ENCODE measurements around the gene CASP5.

The CASP5 gene

DNA sequence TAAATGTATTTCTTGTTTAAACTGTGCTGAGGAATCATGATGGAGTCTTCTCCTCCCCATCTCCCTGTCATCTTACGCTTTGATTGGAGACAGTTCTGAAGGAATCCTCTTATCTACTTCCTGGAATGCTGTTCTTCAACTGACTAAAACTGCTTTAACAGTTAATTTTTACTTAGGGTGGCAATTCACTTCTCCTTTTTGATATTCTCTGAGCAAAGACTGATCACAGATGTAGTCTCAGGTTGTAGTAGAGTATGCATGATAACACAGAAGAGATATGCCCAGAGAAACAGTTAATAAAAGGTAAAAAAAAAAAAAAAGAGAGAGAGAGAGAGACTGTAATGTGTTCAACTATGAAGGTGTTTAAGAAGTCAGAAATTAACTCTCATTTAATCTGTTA is 1.4 kb upstream of the CASP5 start:
- no peak overlapping the region for H3K9ac ChIP-seq (ENCODE audit: low read length)
- H3K27me3 ChIP-seq (ENCODE audit: control insufficient read depth, insufficient read depth, low read length) = no peaks in the 10 kb centered on the region
- H3K4me1 ChIP-seq (ENCODE audit: control insufficient read depth, insufficient read depth, low read length) = no peaks in the 10 kb centered on the region
- no peak overlapping the region for H3K27ac ChIP-seq (ENCODE audit: low read depth, low read length)
- peaks cover under 1% of the 10 kb centered on the region for H3K36me3 ChIP-seq (ENCODE audit: control insufficient read depth, insufficient read depth, low read length)
- no peak overlapping the region for H3K4me3 ChIP-seq (ENCODE audit: low read length)

DNA sequence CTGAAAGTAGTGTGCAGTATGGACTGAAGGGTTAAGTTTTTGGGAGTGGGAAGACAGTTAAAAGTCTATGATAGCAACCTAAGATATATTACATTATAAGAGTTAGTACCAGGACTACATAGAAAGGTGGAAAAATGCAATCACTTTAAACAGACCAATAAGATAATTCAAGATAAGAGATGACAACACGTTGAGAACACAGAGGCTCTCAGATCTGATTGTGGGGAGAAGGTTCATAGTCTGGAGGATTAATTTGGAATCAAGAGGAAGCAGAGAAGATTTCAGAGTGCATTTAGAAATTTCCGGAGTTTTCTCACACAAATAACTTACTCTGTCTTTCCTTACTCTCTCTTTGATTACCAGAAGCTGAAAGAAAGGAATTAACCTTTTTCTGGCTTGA is 441 bp downstream of the CASP5 start:
- Histone ChIP-seq H3K36me3 (ENCODE audit: control insufficient read depth, insufficient read depth, low read length) (no peaks in the 10 kb centered on the region), H3K27ac (ENCODE audit: low read depth, low read length) (no peak overlapping the region), H3K9ac (ENCODE audit: low read length) (no peak overlapping the region), H3K4me1 (ENCODE audit: control insufficient read depth, insufficient read depth, low read length) (no peaks in the 10 kb centered on the region), H3K27me3 (ENCODE audit: control insufficient read depth, insufficient read depth, low read length) (no peaks in the 10 kb centered on the region), H3K4me3 (ENCODE audit: low read length) (no peak overlapping the region)

DNA sequence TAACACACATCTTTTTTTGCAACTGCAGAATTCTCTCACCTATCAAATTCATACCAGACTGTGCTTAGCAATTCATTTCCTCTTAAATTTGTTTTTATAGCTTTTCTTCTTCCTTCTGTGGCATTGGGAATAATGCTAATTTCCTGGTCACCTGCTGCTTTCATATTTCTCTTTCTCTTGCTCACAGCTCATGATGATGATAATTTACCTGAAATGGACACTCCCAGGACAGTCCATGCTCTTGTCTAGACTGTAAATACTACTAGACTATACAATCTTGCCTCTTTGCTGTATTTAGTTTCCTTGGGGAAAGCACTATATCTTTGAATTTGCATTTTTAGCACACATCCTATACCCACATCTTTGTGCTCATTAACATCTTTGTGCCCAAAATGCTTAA is 15.5 kb downstream of the CASP5 start:
- Histone ChIP-seq H3K27me3 (ENCODE audit: control insufficient read depth, insufficient read depth, low read length) (no peaks in the 10 kb centered on the region), H3K9ac (ENCODE audit: low read length) (no peak overlapping the region), H3K27ac (ENCODE audit: low read depth, low read length) (no peak overlapping the region), H3K4me3 (ENCODE audit: low read length) (no peak overlapping the region), H3K4me1 (ENCODE audit: control insufficient read depth, insufficient read depth, low read length) (no peaks in the 10 kb centered on the region), H3K36me3 (ENCODE audit: control insufficient read depth, insufficient read depth, low read length) (no peaks in the 10 kb centered on the region)

DNA sequence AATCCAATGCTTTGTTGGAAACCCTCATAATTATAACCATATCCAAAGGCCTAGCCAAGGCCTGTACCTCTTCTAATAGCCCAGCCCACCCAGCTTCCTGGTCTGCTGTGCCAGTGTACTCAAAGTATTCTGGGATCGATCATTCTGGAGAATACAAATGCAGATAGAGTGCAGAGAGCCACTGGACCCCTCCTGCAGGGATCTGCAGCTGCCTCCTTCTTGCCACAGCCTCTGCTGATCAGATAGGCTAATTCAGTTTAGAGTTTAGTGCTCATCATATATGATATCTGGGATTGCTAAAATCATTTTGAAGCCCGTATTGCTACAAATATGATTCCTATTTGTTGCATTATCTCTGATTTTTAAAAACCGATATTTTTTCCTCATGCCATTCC is 17.5 kb downstream of the CASP5 start:
- Histone ChIP-seq H3K9ac (ENCODE audit: low read length) (no peak overlapping the region), H3K27ac (ENCODE audit: low read depth, low read length) (no peak overlapping the region), H3K27me3 (ENCODE audit: control insufficient read depth, insufficient read depth, low read length) (no peaks in the 10 kb centered on the region), H3K36me3 (ENCODE audit: control insufficient read depth, insufficient read depth, low read length) (no peaks in the 10 kb centered on the region), H3K4me1 (ENCODE audit: control insufficient read depth, insufficient read depth, low read length) (no peaks in the 10 kb centered on the region), H3K4me3 (ENCODE audit: low read length) (no peak overlapping the region)

DNA sequence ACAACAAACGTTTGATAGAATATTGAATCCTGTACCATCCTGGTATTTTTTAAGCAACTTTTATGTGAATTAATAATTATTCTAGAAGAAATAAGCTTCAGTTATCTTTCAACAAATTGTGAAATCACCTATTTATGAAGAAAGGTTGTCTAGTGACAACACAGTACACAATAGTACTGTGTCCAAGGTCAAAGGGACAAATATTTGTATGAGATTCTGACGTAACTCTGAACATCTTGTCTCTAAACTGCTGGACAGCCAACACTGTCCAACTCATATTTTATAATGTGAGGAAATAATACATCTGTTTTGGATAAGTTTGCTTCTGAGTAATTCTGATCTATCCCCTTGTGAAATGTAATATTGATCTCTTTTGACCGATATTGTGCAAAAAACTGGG is 18.9 kb downstream of the CASP5 start:
- Histone ChIP-seq H3K4me1 (ENCODE audit: control insufficient read depth, insufficient read depth, low read length) (no peaks in the 10 kb centered on the region), H3K36me3 (ENCODE audit: control insufficient read depth, insufficient read depth, low read length) (no peaks in the 10 kb centered on the region), H3K4me3 (ENCODE audit: low read length) (no peak overlapping the region), H3K27me3 (ENCODE audit: control insufficient read depth, insufficient read depth, low read length) (no peaks in the 10 kb centered on the region), H3K27ac (ENCODE audit: low read depth, low read length) (no peak overlapping the region), H3K9ac (ENCODE audit: low read length) (no peak overlapping the region)

DNA sequence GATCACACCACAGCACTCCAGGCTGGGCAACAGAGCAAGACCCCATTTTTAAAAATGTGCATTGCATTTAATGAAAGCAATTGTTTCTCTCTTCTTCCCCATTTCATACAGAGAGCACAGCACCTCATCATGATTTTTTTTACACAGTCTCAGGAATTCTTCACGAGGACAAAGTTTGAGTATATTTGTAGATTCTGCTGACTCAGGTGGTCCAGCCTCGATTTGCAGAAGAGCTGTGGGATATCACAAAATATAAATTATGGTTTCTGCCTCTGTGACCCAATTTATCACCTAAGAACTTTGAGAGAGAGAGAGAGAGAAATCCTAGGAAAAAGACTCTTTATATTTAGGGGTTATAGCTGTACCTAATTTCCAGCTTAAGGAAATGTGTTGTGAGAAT is 19.8 kb downstream of the CASP5 start:
- Histone ChIP-seq H3K4me3 (ENCODE audit: low read length) (no peak overlapping the region), H3K27me3 (ENCODE audit: control insufficient read depth, insufficient read depth, low read length) (no peaks in the 10 kb centered on the region), H3K36me3 (ENCODE audit: control insufficient read depth, insufficient read depth, low read length) (no peaks in the 10 kb centered on the region)

DNA sequence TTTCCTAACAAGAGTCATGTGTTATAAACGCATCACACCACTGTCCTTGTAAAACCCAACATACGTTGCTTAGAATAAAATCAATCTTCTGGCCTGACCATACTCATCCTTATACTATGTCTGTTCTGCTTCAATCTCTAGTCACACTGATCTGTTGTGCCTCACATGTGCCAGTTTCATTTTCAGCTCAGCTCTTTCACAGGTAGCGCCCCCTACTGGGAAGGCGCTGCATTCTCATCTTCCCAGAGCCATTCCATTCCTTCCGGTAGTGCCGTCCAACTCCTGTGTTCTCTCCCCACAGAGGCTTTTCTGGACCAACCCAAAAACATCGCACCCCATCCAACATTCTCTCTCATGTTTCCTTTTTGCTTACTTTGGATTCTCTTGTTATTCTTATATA is 22.2 kb downstream of the CASP5 start:
- Histone ChIP-seq H3K36me3 (ENCODE audit: control insufficient read depth, insufficient read depth, low read length) (no peaks in the 10 kb centered on the region), H3K4me1 (ENCODE audit: control insufficient read depth, insufficient read depth, low read length) (no peaks in the 10 kb centered on the region), H3K27ac (ENCODE audit: low read depth, low read length) (no peak overlapping the region), H3K27me3 (ENCODE audit: control insufficient read depth, insufficient read depth, low read length) (no peaks in the 10 kb centered on the region), H3K4me3 (ENCODE audit: low read length) (no peak overlapping the region), H3K9ac (ENCODE audit: low read length) (no peak overlapping the region)

More for the DNA sequence above, 19.8 kb downstream of the CASP5 start:
- Histone ChIP-seq H3K4me1 (ENCODE audit: control insufficient read depth, insufficient read depth, low read length) (no peaks in the 10 kb centered on the region), H3K27ac (ENCODE audit: low read depth, low read length) (no peak overlapping the region), H3K9ac (ENCODE audit: low read length) (no peak overlapping the region)

DNA sequence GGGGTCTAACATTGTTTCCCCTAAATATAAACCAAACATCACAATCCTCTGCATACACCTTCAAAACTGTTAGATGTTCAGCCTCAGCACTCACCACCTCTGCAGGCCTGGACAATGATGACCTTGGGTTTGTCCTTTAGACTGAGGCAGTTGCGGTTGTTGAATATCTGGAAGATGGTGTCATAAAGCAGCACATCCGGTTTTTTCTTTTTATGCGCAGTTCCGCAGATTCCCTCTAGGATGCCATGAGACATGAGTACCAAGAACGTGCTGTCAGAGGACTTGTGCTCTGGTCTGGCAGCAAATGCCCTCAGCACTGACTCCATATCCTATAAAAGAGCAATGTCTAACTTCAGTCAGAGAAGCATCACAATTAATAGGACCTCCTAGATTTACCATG is 22.8 kb downstream of the CASP5 start:
- Histone ChIP-seq H3K27me3 (ENCODE audit: control insufficient read depth, insufficient read depth, low read length) (no peaks in the 10 kb centered on the region), H3K4me1 (ENCODE audit: control insufficient read depth, insufficient read depth, low read length) (no peaks in the 10 kb centered on the region), H3K4me3 (ENCODE audit: low read length) (no peak overlapping the region), H3K9ac (ENCODE audit: low read length) (no peak overlapping the region), H3K36me3 (ENCODE audit: control insufficient read depth, insufficient read depth, low read length) (no peaks in the 10 kb centered on the region), H3K27ac (ENCODE audit: low read depth, low read length) (no peak overlapping the region)

DNA sequence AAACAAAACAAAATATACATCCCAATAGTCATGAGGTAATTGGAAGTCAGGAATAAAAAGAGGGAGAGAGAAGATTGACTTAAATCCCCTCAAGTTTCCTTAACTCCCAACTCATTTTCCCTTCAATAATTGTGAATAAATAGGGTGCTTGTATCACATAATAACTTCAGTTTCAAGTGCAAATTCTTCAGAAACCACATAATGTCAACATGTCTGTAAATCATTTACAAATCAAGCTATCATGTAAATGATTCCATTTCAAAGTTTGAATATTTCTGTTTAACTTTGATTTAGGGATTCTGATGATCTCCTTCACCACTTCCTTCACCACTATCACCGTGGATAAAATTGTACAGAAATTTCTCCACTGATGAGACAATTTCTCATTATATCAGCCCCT is 23.2 kb downstream of the CASP5 start:
- Histone ChIP-seq H3K27ac (ENCODE audit: low read depth, low read length) (no peak overlapping the region), H3K27me3 (ENCODE audit: control insufficient read depth, insufficient read depth, low read length) (no peaks in the 10 kb centered on the region), H3K9ac (ENCODE audit: low read length) (no peak overlapping the region), H3K36me3 (ENCODE audit: control insufficient read depth, insufficient read depth, low read length) (no peaks in the 10 kb centered on the region), H3K4me3 (ENCODE audit: low read length) (no peak overlapping the region), H3K4me1 (ENCODE audit: control insufficient read depth, insufficient read depth, low read length) (no peaks in the 10 kb centered on the region)

DNA sequence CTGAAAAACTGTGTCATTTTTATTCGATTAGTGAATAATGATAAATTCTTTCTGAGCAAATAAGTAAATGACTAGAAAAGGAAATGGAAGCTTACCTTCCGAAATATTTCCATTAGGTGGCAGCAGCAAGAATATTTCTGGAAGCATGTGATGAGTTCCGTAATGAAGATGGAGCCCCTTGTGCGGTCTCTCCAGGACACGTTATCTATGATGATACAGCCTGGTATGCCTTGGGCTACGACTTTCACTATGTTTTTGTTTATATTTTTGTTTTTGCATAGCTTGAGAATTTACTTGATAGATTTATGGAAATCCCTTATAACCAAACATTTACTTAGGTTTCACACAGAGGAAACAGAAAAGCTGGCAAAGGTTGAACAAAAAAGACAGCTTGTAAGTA is 25.7 kb downstream of the CASP5 start:
- Histone ChIP-seq H3K4me3 (ENCODE audit: low read length) (no peak overlapping the region), H3K9ac (ENCODE audit: low read length) (no peak overlapping the region), H3K36me3 (ENCODE audit: control insufficient read depth, insufficient read depth, low read length) (no peaks in the 10 kb centered on the region), H3K4me1 (ENCODE audit: control insufficient read depth, insufficient read depth, low read length) (no peaks in the 10 kb centered on the region), H3K27me3 (ENCODE audit: control insufficient read depth, insufficient read depth, low read length) (no peaks in the 10 kb centered on the region), H3K27ac (ENCODE audit: low read depth, low read length) (no peak overlapping the region)

DNA sequence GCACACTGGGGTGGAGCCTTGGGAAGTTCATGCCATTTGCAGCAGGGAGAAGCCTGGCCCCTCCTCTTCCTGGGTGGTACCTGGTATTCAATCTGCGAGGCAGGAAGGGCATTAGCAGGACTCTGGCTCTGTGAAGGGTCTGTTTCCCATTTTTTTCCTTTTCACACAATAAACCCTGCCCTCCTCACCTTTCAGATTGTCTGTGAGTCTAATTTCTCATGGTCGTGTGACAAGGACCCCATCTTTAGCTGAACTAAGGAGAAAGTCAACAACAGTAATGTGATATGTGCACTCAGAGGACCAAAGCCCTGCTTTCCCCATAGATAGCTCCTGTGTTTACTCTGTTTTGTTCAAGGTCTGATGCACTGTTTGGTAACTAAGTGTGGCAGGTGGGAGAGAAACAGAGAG is 28.0 kb downstream of the CASP5 start:
- H3K4me3 ChIP-seq (ENCODE audit: low read length) = no peak overlapping the region
- no peaks in the 10 kb centered on the region for H3K4me1 ChIP-seq (ENCODE audit: control insufficient read depth, insufficient read depth, low read length)
- no peaks in the 10 kb centered on the region for H3K36me3 ChIP-seq (ENCODE audit: control insufficient read depth, insufficient read depth, low read length)
- H3K27ac ChIP-seq (ENCODE audit: low read depth, low read length) = no peak overlapping the region
- no peak overlapping the region for H3K9ac ChIP-seq (ENCODE audit: low read length)
- H3K27me3 ChIP-seq (ENCODE audit: control insufficient read depth, insufficient read depth, low read length) = no peaks in the 10 kb centered on the region

DNA sequence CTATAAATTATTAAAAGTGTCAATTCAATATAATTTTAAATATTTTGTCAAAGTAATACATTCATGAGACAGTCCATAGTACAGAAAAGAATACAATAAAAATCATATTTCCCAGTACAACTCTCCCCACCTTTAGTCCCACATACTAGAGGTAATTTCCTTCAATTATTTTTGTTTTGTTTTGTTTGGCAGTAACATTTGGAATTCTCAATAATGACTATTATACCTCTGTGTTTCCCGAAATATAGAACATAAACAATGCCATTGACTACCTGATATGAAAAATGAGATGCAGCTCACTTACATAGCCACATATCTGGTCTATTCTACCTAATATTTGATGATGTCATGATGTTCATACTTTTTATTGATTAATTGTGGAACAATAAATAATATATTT is 30.2 kb downstream of the CASP5 start:
- Histone ChIP-seq H3K4me1 (ENCODE audit: control insufficient read depth, insufficient read depth, low read length) (no peaks in the 10 kb centered on the region), H3K27me3 (ENCODE audit: control insufficient read depth, insufficient read depth, low read length) (no peaks in the 10 kb centered on the region)

DNA sequence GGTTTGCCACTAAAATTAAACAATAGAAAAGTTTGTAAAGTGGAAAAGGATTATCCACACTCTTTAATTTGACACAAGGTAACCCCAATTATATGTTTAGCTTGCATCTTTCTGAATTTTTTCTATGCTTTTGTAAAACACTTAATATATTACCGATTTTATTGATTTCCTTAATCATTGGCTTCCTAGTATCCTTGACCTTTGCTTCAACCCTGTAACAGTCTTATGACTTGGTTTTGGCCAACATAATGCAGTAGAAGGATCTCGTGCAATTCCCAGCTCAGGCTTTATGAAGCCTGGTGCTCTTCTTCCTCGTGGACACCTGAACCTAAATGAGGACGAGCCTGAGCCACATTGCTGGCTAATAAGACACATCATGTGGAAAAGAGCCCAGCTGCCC is 31.0 kb downstream of the CASP5 start:
- Histone ChIP-seq H3K27me3 (ENCODE audit: control insufficient read depth, insufficient read depth, low read length) (no peaks in the 10 kb centered on the region), H3K4me1 (ENCODE audit: control insufficient read depth, insufficient read depth, low read length) (no peaks in the 10 kb centered on the region), H3K9ac (ENCODE audit: low read length) (no peak overlapping the region), H3K36me3 (ENCODE audit: control insufficient read depth, insufficient read depth, low read length) (no peaks in the 10 kb centered on the region), H3K27ac (ENCODE audit: low read depth, low read length) (no peak overlapping the region), H3K4me3 (ENCODE audit: low read length) (no peak overlapping the region)

More for the DNA sequence above, 30.2 kb downstream of the CASP5 start:
- no peak overlapping the region for H3K4me3 ChIP-seq (ENCODE audit: low read length)
- H3K27ac ChIP-seq (ENCODE audit: low read depth, low read length) = no peak overlapping the region
- H3K36me3 ChIP-seq (ENCODE audit: control insufficient read depth, insufficient read depth, low read length) = no peaks in the 10 kb centered on the region
- no peak overlapping the region for H3K9ac ChIP-seq (ENCODE audit: low read length)

DNA sequence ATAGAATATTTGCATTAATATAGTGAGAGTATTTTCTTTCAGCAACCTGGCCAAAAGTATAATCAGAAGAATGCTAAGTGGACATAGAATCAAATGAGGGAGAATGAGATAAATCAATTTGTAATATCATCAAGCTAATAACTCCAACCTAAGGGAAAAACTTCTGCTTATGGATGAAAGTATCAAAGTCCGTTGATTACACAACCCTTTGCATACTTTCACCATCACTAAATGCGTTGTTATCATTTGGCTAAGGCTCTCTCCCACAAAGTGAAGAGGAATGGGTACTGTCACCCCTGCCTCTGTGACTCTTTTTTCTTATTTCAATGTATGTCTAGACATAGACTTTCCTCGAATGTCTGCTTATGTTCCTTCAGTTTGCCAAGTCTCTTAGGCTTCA is 38.2 kb downstream of the CASP5 start:
- Histone ChIP-seq H3K36me3 (ENCODE audit: control insufficient read depth, insufficient read depth, low read length) (no peaks in the 10 kb centered on the region), H3K27me3 (ENCODE audit: control insufficient read depth, insufficient read depth, low read length) (no peaks in the 10 kb centered on the region), H3K4me1 (ENCODE audit: control insufficient read depth, insufficient read depth, low read length) (no peaks in the 10 kb centered on the region), H3K4me3 (ENCODE audit: low read length) (no peak overlapping the region), H3K27ac (ENCODE audit: low read depth, low read length) (no peak overlapping the region), H3K9ac (ENCODE audit: low read length) (no peak overlapping the region)
